Prostate gland (tissue), 2 donors: ENCODE data around the gene SLC25A26. TPM values are rescaled to one million over a fixed set of nuclear protein-coding genes. Genes with fewer than 3 reads are reported as not detected.

Source experiments
- DNase-seq: peaks from one replicate; pipeline ENCODE4 v3.0.0-alpha.2; 2019; ENCODE audit warnings: low spot score
- H3K27ac ChIP-seq, 2 donors: fragments of 200-600 bp; sonication (generic); 2 replicates each; pipeline ENCODE4 v1.5.1; 2017 to 2019
- H3K27me3 ChIP-seq: fragments of 200-600 bp; sonication (generic); replicated peaks from 2 replicates; pipeline ENCODE4 v1.5.1; 2019; ENCODE audit not compliant: insufficient read depth
- H3K36me3 ChIP-seq, 2 donors: fragments of 200-600 bp; sonication (generic); 1 replicate in 1 of 2; 2 replicates in 1 of 2; pipeline versions ENCODE4 v1.5.1 to v1.8.1; 2017 to 2019
- H3K4me1 ChIP-seq: fragments of 200-600 bp; sonication (generic); replicated peaks from 2 replicates; pipeline ENCODE4 v1.5.1; 2019
- H3K4me3 ChIP-seq, 2 donors: fragments of 200-600 bp; sonication (generic); 2 replicates each; pipeline ENCODE4 v1.5.1; 2017 to 2019
- H3K9me3 ChIP-seq: fragments of 200-600 bp; sonication (generic); 2 replicates; pipeline ENCODE4 v1.5.1; 2017
- POLR2A ChIP-seq: fragments of 450-650 bp; IDR thresholded peaks from one replicate; pipeline ENCODE4 v1.6.1; 2016; ENCODE audit warnings: antibody characterized with exemption, mild to moderate bottlenecking
- POLR2AphosphoS5 ChIP-seq: sonication (generic); formaldehyde crosslinking; IDR thresholded peaks from one replicate; pipeline ENCODE4 v1.6.1; 2017; ENCODE audit warnings: antibody characterized with exemption
- WGBS: methylation state at CpG from one replicate; pipeline ENCODE4 v1.1.5; 2018; 5-methylcytosine and 5-hydroxymethylcytosine counted together
- intact Hi-C: fragments of 100-400 bp; cut with DNase I; formaldehyde crosslinking; loops from one replicate; pipeline ENCODE4 v1.14.2; 2022
- total RNA-seq, 2 donors: library from RNA; depleted of rRNA; stranded (reverse); fragments of >200 nt; gene quantifications; one replicate each; pipeline ENCODE4 v1.1.0, GENCODE V29; 2016
- TF ChIP-seq, protein P1 (sequence below), 4 experiments: fragments of 200-600 bp in 2 of 4; fragments of 450-650 bp in 2 of 4; sonication (generic) in 2 of 4; IDR thresholded peaks; 1 replicate in 3 of 4; 2 replicates in 1 of 4; pipeline ENCODE4 v1.5.1; 2016 to 2019; ENCODE audit warnings: antibody characterized with exemption in 4 of 4, mild to moderate bottlenecking in 2 of 4, moderate library complexity in 2 of 4

The SLC25A26 gene
- total RNA-seq, 2 donors from 2014 or later: 24.4 to 32.3 TPM

DNA sequence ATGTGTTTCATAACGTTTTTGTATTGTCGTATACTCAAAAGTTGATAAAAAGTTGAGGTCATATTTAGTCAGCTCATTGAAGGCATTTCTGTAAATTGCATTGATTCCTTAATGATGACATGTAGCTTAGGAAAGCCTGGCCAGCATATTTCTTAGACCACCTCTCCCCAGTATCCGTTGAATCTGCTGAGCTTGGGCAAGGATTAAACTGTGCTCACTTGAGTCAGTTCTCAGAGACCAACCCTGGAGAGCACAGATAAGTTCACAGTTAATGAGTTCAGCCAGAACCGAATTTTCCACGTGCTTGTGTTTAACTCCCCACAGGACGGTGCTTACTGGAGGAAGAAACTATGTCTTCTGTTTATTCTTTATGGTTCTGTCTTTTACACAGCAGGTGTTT lies 132.7 kb downstream of the SLC25A26 start:
- Histone ChIP-seq H3K4me1 (no peaks in the 10 kb centered on the region), H3K27me3 (no peaks in the 10 kb centered on the region), H3K36me3 (no peaks in the 10 kb centered on the region), H3K4me3 (no peak overlapping the region), H3K27ac (no peak overlapping the region), H3K9me3 (no peaks in the 10 kb centered on the region)
- TF ChIP-seq, protein P1, sequence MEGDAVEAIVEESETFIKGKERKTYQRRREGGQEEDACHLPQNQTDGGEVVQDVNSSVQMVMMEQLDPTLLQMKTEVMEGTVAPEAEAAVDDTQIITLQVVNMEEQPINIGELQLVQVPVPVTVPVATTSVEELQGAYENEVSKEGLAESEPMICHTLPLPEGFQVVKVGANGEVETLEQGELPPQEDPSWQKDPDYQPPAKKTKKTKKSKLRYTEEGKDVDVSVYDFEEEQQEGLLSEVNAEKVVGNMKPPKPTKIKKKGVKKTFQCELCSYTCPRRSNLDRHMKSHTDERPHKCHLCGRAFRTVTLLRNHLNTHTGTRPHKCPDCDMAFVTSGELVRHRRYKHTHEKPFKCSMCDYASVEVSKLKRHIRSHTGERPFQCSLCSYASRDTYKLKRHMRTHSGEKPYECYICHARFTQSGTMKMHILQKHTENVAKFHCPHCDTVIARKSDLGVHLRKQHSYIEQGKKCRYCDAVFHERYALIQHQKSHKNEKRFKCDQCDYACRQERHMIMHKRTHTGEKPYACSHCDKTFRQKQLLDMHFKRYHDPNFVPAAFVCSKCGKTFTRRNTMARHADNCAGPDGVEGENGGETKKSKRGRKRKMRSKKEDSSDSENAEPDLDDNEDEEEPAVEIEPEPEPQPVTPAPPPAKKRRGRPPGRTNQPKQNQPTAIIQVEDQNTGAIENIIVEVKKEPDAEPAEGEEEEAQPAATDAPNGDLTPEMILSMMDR (IDR thresholded peaks at IDR 0.05): no peak
- TF ChIP-seq POLR2A (no peak), POLR2AphosphoS5 (no peak)
- intact Hi-C loops: no loop called here
- no peak for DNase-seq
- WGBS: 47% methylated on average over 6 of the region's 6 CpGs

DNA sequence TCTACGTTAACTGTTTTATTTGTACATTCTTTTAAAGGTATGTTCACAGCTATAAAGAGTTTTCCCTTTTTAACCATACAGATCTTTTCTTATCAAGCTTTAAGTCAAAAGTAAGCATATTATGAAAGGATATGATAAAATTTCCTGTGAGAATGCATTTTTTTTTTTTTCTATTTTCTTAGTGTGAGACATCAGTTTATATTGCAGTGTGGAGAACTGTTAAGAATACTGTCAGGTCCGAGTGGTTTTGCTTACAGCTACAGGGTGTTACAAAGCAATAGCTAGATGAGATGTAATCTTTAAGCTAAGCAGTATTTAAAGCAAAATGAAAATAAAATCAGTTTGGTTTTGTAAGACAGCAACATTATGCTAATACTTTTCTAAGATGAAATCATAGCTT lies 133.2 kb downstream of the SLC25A26 start:
- 73% methylated on average over 2 of the region's 2 CpGs for WGBS

DNA sequence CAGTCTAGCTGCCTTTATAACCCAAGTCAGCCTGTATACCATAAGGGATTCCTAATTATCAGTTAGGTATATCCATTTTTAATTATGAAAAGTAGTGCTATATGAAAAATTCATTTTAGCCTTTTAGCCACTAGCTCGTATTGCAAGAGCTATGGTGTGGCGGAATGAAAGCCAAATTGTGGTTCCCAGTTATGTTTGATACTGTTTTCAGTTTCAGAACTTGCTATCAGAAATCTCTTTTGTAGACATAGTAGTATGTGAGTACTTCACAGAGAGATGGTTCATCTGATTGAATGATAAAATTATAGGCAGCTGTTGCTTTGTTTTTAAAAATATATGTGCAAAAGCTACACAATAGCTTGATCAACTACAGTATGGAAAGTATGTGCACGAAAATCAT lies 134.6 kb downstream of the SLC25A26 start:
- intact Hi-C loops: no loop called here
- no peaks in the 10 kb centered on the region for H3K9me3 ChIP-seq
- 97% methylated on average over 3 of the region's 3 CpGs for WGBS
- H3K36me3 ChIP-seq: no peaks in the 10 kb centered on the region
- H3K4me1 ChIP-seq: no peaks in the 10 kb centered on the region
- no peak for DNase-seq
- H3K27me3 ChIP-seq: no peaks in the 10 kb centered on the region
- H3K4me3 ChIP-seq: no peak overlapping the region
- TF ChIP-seq, protein P1 (IDR thresholded peaks at IDR 0.05): no peak
- no peak for TF ChIP-seq POLR2AphosphoS5
- TF ChIP-seq POLR2A: no peak
- no peak overlapping the region for H3K27ac ChIP-seq

More for the DNA sequence above, 133.2 kb downstream of the SLC25A26 start:
- Histone ChIP-seq H3K4me3 (no peak overlapping the region), H3K4me1 (no peaks in the 10 kb centered on the region), H3K27me3 (no peaks in the 10 kb centered on the region), H3K36me3 (no peaks in the 10 kb centered on the region), H3K27ac (no peak overlapping the region), H3K9me3 (no peaks in the 10 kb centered on the region)
- intact Hi-C loops: no loop called here
- TF ChIP-seq, protein P1 (IDR thresholded peaks at IDR 0.05): no peak
- TF ChIP-seq POLR2A (no peak), POLR2AphosphoS5 (no peak)
- no peak for DNase-seq

DNA sequence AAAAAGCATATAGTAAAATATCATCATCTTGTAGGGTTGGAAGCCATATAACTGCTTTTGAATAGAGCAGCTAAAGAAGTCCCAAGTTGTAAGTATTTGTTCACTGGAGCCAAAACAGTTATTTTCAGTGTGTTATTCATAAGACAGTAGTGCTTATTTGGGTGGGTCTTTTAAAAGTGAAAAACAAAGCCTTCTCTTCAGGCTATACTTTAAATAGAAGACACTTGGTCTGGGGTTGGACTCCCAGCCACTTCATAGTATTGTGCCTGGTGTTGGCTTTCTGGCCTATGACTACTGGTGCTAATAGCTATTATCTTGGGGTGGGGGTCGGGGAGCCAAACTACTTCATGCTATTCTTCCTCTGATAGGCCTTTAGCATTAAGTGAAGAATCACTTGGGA lies 135.2 kb downstream of the SLC25A26 start:
- H3K4me3 ChIP-seq: no peak overlapping the region
- H3K27me3 ChIP-seq: no peaks in the 10 kb centered on the region
- no peaks in the 10 kb centered on the region for H3K9me3 ChIP-seq
- H3K4me1 ChIP-seq: no peaks in the 10 kb centered on the region
- intact Hi-C loops: no loop called here
- TF ChIP-seq, protein P1 (IDR thresholded peaks at IDR 0.05): no peak
- DNase-seq: no peak
- H3K36me3 ChIP-seq: no peaks in the 10 kb centered on the region
- no peak overlapping the region for H3K27ac ChIP-seq
- WGBS: 96% methylated on average over 1 of the region's 1 CpG

DNA sequence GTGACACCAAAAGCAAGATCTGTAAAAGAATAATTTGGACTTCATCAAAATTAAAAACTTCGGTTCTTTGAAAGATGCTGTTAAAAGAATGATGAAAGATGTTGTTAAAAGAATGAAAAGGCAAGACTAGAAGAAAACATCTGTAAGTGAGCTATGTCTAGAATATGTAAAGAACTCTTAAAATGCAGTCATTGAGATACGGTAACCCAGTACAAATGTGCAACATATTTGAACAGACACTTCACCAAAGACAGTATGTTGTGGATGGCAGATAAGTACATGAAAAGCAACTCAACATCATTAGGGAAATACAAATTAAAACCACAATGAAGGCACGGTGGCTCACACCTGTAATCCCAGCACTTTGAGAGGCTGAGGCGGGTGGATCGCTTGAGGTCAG lies 140.6 kb downstream of the SLC25A26 start:
- Histone ChIP-seq H3K4me3 (no peak overlapping the region), H3K9me3 (no peaks in the 10 kb centered on the region), H3K27ac (no peak overlapping the region), H3K36me3 (no peaks in the 10 kb centered on the region), H3K4me1 (no peaks in the 10 kb centered on the region), H3K27me3 (no peaks in the 10 kb centered on the region)
- intact Hi-C loops: no loop called here
- DNase-seq: no peak
- 96% methylated on average over 5 of the region's 5 CpGs for WGBS
- TF ChIP-seq POLR2A (no peak), POLR2AphosphoS5 (no peak)
- TF ChIP-seq, protein P1 (IDR thresholded peaks at IDR 0.05): no peak
